Nephron progenitor cell (in vitro differentiated cells): ENCODE results near the gene SND1.

Source experiments
- DNase-seq: peaks from one replicate; pipeline ENCODE4 v3.0.0; 2021
- H3K27ac Mint-ChIP-seq: 2 replicates; pipeline ENCODE4 v1.8.0; 2021; ENCODE audit warnings: mild to moderate bottlenecking, moderate library complexity, mixed read lengths
- H3K27me3 Mint-ChIP-seq: 2 replicates; pipeline ENCODE4 v1.8.0; 2021; ENCODE audit warnings: mild to moderate bottlenecking, low read depth, mixed read lengths; ENCODE audit not compliant: poor library complexity
- H3K36me3 Mint-ChIP-seq: 2 replicates; pipeline ENCODE4 v1.8.0; 2021; ENCODE audit warnings: low read depth, mixed read lengths
- H3K4me1 Mint-ChIP-seq: 2 replicates; pipeline ENCODE4 v1.8.0; 2021; ENCODE audit warnings: mixed read lengths
- H3K4me3 Mint-ChIP-seq: 2 replicates; pipeline ENCODE4 v1.8.0; 2021; ENCODE audit warnings: mild to moderate bottlenecking, moderate library complexity, mixed read lengths
- H3K9me3 Mint-ChIP-seq: 2 replicates; pipeline ENCODE4 v1.8.0; 2021; ENCODE audit warnings: mild to moderate bottlenecking, moderate library complexity, mixed read lengths
- CTCF ChIP-seq: fragments of 200-600 bp; sonication (generic); IDR thresholded peaks from 2 replicates; pipeline ENCODE4 v1.5.0; 2021; ENCODE audit warnings: antibody characterized with exemption

SND1 gene

GRCh38 chr7:128098629-128099028 lies 446.6 kb downstream of the SND1 start:
- H3K27me3 Mint-ChIP-seq = peaks cover 30% of the 10 kb centered on the region
- H3K4me3 Mint-ChIP-seq = no peak overlapping the region
- peaks cover 13% of the 10 kb centered on the region for H3K4me1 Mint-ChIP-seq
- no peak for DNase-seq
- H3K9me3 Mint-ChIP-seq = no peaks in the 10 kb centered on the region
- H3K36me3 Mint-ChIP-seq = peaks cover 18% of the 10 kb centered on the region
- no peak overlapping the region for H3K27ac Mint-ChIP-seq
- TF ChIP-seq CTCF = no peak

DNA sequence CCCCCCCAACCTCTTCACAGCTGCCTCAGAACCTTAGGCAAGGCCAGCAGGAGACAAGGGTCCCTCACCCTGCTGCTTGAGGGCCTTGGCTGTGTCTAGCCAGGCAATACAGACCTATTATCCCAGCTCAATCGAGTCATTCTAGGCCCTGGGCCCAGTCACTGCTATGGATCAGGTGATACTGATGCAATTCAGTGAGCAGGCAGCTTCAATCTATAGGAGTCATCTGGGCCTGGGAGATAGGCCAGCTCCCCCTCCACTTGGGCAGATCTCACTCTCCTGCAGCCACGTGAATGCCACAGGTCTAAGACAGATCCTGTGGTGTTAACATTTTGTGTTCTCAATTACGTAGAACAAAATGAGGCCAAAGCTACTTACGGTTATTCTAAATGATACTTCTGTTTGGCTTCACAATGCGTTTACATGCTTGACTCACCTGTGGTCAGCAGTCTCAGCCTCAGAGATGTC lies 447.2 kb downstream of the SND1 start:
- peaks cover 13% of the 10 kb centered on the region for H3K4me1 Mint-ChIP-seq
- no peak overlapping the region for H3K27ac Mint-ChIP-seq
- H3K36me3 Mint-ChIP-seq = peaks cover 14% of the 10 kb centered on the region
- H3K9me3 Mint-ChIP-seq = no peaks in the 10 kb centered on the region
- H3K27me3 Mint-ChIP-seq = peaks cover 35% of the 10 kb centered on the region
- no peak for DNase-seq
- no peak overlapping the region for H3K4me3 Mint-ChIP-seq
- TF ChIP-seq CTCF = no peak

- H3K4me3 Mint-ChIP-seq = no peak overlapping the region
- peaks cover 3% of the 10 kb centered on the region for H3K9me3 Mint-ChIP-seq
- peaks cover 13% of the 10 kb centered on the region for H3K36me3 Mint-ChIP-seq
- DNase-seq = no peak
- peaks cover 46% of the 10 kb centered on the region for H3K27me3 Mint-ChIP-seq
- peaks cover 19% of the 10 kb centered on the region for H3K4me1 Mint-ChIP-seq
- H3K27ac Mint-ChIP-seq = no peak overlapping the region
- no peak for TF ChIP-seq CTCF
Measured at GRCh38 chr7:128100225-128100948, 448.4 kb downstream of the SND1 start.

- no peak for TF ChIP-seq CTCF
- Mint-ChIP-seq H3K4me1 (peaks cover 19% of the 10 kb centered on the region), H3K36me3 (peaks cover 8% of the 10 kb centered on the region), H3K27me3 (peaks cover 54% of the 10 kb centered on the region), H3K9me3 (peaks cover 3% of the 10 kb centered on the region), H3K27ac (no peak overlapping the region), H3K4me3 (no peak overlapping the region)
- no peak for DNase-seq
Measured at GRCh38 chr7:128100949-128101713, 449.1 kb downstream of the SND1 start.

- peaks cover 3% of the 10 kb centered on the region for H3K9me3 Mint-ChIP-seq
- H3K27ac Mint-ChIP-seq = no peak overlapping the region
- H3K27me3 Mint-ChIP-seq = peaks cover 65% of the 10 kb centered on the region
- DNase-seq = no peak
- H3K4me1 Mint-ChIP-seq = peaks cover 19% of the 10 kb centered on the region
- no peaks in the 10 kb centered on the region for H3K36me3 Mint-ChIP-seq
- H3K4me3 Mint-ChIP-seq = peak overlapping the region; percentile 25
- no peak for TF ChIP-seq CTCF
Measured at GRCh38 chr7:128102490-128103291, 450.7 kb downstream of the SND1 start.
